GM23248 (cell line): ENCODE measurements around the gene PTK7. TPM values are rescaled to one million over a fixed set of nuclear protein-coding genes. Genes with fewer than 3 reads are reported as not detected.

Experiments used
- DNase-seq: peaks from one replicate; pipeline ENCODE4 v3.0.0-alpha.2; 2015
- H2AFZ ChIP-seq: fragments of 200-600 bp; sonication (generic); 2 replicates; pipeline ENCODE4 v1.6.1; 2016; ENCODE audit warnings: antibody characterized with exemption
- H3F3A ChIP-seq: fragments of 200-600 bp; sonication (generic); 2 replicates; pipeline ENCODE4 v1.6.1; 2016; ENCODE audit warnings: mild to moderate bottlenecking, antibody characterized with exemption, mixed run types; ENCODE audit not compliant: insufficient read depth
- H3K27ac ChIP-seq: fragments of 200-600 bp; sonication (generic); 2 replicates; pipeline ENCODE4 v1.5.1; 2016; ENCODE audit warnings: mild to moderate bottlenecking
- H3K27me3 ChIP-seq: fragments of 200-600 bp; sonication (generic); replicated peaks from 2 replicates; pipeline ENCODE4 v1.6.1; 2016; ENCODE audit warnings: mild to moderate bottlenecking; ENCODE audit not compliant: insufficient read depth
- H3K36me3 ChIP-seq: fragments of 200-600 bp; sonication (generic); 2 replicates; pipeline ENCODE4 v1.6.1; 2016; ENCODE audit warnings: low read depth, mild to moderate bottlenecking
- H3K4me1 ChIP-seq: fragments of 200-600 bp; sonication (generic); 2 replicates; pipeline ENCODE4 v1.6.1; 2016; ENCODE audit warnings: mild to moderate bottlenecking; ENCODE audit not compliant: insufficient read depth
- H3K4me2 ChIP-seq: fragments of 200-600 bp; sonication (generic); one replicate; pipeline ENCODE4 v1.6.1; 2016; ENCODE audit warnings: mild to moderate bottlenecking; ENCODE audit not compliant: unreplicated experiment
- H3K4me3 ChIP-seq: fragments of 200-600 bp; sonication (generic); 2 replicates; pipeline ENCODE4 v1.5.1; 2016; ENCODE audit warnings: mild to moderate bottlenecking
- H3K79me2 ChIP-seq: fragments of 200-600 bp; sonication (generic); 2 replicates; pipeline ENCODE4 v1.6.1; 2016; ENCODE audit warnings: mild to moderate bottlenecking; ENCODE audit not compliant: insufficient read depth
- H3K9ac ChIP-seq: fragments of 200-600 bp; sonication (generic); 2 replicates; pipeline ENCODE4 v1.6.1; 2016; ENCODE audit warnings: mild to moderate bottlenecking
- H3K9me2 ChIP-seq: fragments of 200-600 bp; sonication (generic); 2 replicates; pipeline ENCODE4 v1.6.1; 2016; ENCODE audit warnings: mixed run types, mild to moderate bottlenecking, moderate library complexity; ENCODE audit not compliant: insufficient read depth
- H3K9me3 ChIP-seq: fragments of 200-600 bp; sonication (generic); one replicate; pipeline ENCODE4 v1.6.1; 2017; ENCODE audit warnings: low read depth
- H4K20me1 ChIP-seq: fragments of 200-600 bp; sonication (generic); 2 replicates; pipeline ENCODE4 v1.6.0; 2016; ENCODE audit not compliant: insufficient read depth
- EZH2 ChIP-seq: fragments of 200-600 bp; sonication (generic); IDR thresholded peaks from 2 replicates; pipeline ENCODE4 v1.6.1; 2018; ENCODE audit warnings: antibody characterized with exemption, mild to moderate bottlenecking; ENCODE audit not compliant: insufficient read depth, poor library complexity, severe bottlenecking
- EZH2phosphoT487 ChIP-seq: fragments of 200-600 bp; sonication (generic); IDR thresholded peaks from 2 replicates; pipeline ENCODE4 v1.6.1; 2018; ENCODE audit warnings: antibody characterized with exemption, moderate library complexity, mild to moderate bottlenecking, low read depth; ENCODE audit not compliant: insufficient read depth
- WGBS, 2 experiments: methylation state at CpG; one replicate each; pipeline ENCODE4 v1.1.6; 2015 to 2017; ENCODE audit warnings: low lambda C conversion rate in 2 of 2, low coverage in 1 of 2; ENCODE audit errors: missing lambda C conversion rate in 2 of 2; 5-methylcytosine and 5-hydroxymethylcytosine counted together
- in situ Hi-C: fragments of 300-500 bp; cut with MboI; formaldehyde crosslinking; loops from 2 replicates; pipeline ENCODE4 v1.15.0; 2020
- polyA plus RNA-seq: library from polyadenylated mRNA; unstranded; fragments of >200 nt; fragmentation: Nextera tagmentation; extraction: Ambion mirVana; gene quantifications from 2 replicates; pipeline ENCODE4 v1.2.1, GENCODE V29; 2016
- total RNA-seq: library from RNA; depleted of rRNA; stranded (reverse); fragments of >200 nt; shearing (Covaris generic); gene quantifications from 2 replicates; pipeline ENCODE4 v1.2.3, GENCODE V29; 2014

PTK7 gene
- total and polyA plus RNA-seq, 2 experiments from 2014 or later, result 110 to 146 TPM

DNA sequence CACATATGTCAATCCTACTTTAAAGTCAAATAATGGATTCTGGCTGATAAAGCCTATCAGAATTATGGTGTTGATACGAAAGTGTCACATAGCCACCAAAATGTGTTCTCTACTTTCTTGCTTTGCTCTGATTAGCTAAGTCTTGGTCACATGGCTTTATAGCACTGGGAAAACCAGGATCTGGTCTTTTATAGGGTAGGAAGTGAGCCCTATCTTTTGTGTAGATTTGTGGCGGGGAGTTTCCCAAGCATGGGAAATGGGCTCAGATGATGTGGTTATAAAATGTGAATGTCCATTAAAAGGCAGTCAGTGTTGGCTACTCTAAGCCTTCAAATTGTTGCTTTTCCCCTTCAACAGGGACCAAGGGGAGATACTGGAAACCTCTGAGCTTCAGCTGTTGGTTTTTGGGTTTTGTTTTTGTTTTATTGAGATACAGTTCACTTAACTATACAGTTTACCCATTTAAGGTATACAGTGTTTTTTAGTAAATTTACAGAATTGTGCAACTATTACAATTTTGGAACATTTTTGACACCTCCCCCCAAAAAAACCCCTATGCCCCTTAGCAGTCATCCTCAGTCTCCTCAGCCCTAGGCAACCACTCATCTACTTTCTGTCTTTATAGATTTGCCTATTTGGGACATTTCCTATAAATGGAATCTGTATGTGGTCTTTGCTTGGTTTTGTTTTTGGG is 42.5 kb upstream of the PTK7 start:
- H3K4me3 ChIP-seq, result no peak overlapping the region

DNA sequence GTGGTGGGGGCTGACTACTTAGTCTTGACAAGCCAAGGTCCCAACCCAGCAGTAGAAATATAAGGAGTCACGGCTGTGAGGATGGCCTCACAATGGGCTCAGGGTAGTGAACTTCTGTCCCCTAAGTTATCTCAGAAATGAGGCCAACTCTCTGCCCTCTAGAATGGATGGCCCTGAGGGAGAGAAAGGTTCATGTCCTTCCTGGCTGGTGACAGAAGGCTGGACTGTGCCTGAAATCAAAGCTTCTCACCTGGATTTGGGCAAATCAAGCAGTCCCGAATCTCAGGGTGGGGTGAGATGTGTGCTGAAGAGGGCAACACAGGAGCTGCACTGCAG is 42.0 kb upstream of the PTK7 start:
- DNase-seq, result no peak
- H3K9me3 ChIP-seq, result no peaks in the 10 kb centered on the region
- no peaks in the 10 kb centered on the region for H3K27me3 ChIP-seq
- peaks cover 40% of the 10 kb centered on the region; the same call in 1 of the 2 replicates for H3F3A ChIP-seq
- no peak overlapping the region for H3K4me2 ChIP-seq
- H3K4me3 ChIP-seq, result no peak overlapping the region
- in situ Hi-C loops, result no loop called here
- no peaks in the 10 kb centered on the region for H4K20me1 ChIP-seq
- H3K9me2 ChIP-seq, result no peaks in the 10 kb centered on the region
- no peaks in the 10 kb centered on the region for H3K79me2 ChIP-seq
- no peak overlapping the region for H3K27ac ChIP-seq
- H3K9ac ChIP-seq, result no peak overlapping the region
- peaks cover 15% of the 10 kb centered on the region; the same call in 1 of the 2 replicates for H3K36me3 ChIP-seq
- H3K4me1 ChIP-seq, result no peaks in the 10 kb centered on the region
- TF ChIP-seq EZH2phosphoT487 (no peak), EZH2 (no peak)
- 75 to 78% methylated on average over 2 of the region's 2 CpGs for WGBS, 2 experiments
- H2AFZ ChIP-seq, result no peak overlapping the region

More for the DNA sequence above, 42.5 kb upstream of the PTK7 start:
- WGBS, 2 experiments, result 93% methylated on average over 2 of the region's 2 CpGs
- Histone ChIP-seq H3K27me3 (no peaks in the 10 kb centered on the region), H3K79me2 (no peaks in the 10 kb centered on the region), H3F3A (peaks cover 40% of the 10 kb centered on the region; the same call in 1 of the 2 replicates), H3K27ac (no peak overlapping the region), H4K20me1 (no peaks in the 10 kb centered on the region), H3K36me3 (peaks cover 19% of the 10 kb centered on the region; the same call in 1 of the 2 replicates), H2AFZ (no peak overlapping the region), H3K4me1 (no peaks in the 10 kb centered on the region), H3K9me3 (no peaks in the 10 kb centered on the region), H3K9ac (no peak overlapping the region), H3K4me2 (no peak overlapping the region), H3K9me2 (no peaks in the 10 kb centered on the region)
- in situ Hi-C loops, result no loop called here
- TF ChIP-seq EZH2 (no peak), EZH2phosphoT487 (no peak)
- DNase-seq, result no peak

DNA sequence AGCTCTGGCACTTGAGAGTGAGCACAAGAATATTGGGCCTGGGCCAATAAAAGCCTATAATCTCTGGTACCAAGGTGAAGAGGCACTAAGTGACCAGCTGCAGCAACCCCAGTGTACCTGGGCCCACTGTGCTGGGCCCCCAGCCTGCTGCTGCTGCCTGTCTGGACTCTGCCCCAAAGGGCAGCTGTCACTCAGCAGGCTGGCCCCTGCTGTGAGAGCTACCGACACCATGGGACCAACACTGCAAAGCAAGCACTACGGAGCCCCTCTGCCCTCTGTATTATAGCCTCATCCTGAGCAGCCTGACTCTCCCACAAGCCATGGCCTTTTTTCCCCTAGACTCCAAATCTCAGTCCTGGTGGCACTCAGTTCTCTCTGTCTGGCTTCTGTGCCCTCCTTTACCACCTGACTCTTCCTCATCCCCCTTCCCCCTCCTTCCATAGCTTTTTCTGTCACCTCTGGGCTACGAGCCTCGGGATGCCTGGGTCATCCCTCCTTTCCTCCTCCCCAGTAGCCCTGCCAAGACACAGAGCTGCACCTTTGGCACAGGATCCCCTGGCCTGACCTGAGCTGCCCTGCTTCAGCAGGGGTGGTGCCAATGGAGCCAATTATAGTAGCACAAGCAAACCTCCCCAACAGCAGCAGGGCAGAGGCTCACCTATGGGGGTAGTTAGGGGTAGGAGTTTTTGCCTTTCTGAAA is 40.5 kb upstream of the PTK7 start:
- TF ChIP-seq EZH2phosphoT487 (no peak), EZH2 (no peak)
- no peak overlapping the region for H3K4me3 ChIP-seq
- 66 to 74% methylated on average over 4 of the region's 4 CpGs for WGBS, 2 experiments
- peaks cover 29% of the 10 kb centered on the region; the same call in 1 of the 2 replicates for H3F3A ChIP-seq
- no peaks in the 10 kb centered on the region for H3K27me3 ChIP-seq
- no peak overlapping the region for H3K4me2 ChIP-seq
- no peak overlapping the region for H2AFZ ChIP-seq
- H3K79me2 ChIP-seq, result no peaks in the 10 kb centered on the region
- no peaks in the 10 kb centered on the region for H3K9me2 ChIP-seq
- H3K4me1 ChIP-seq, result no peaks in the 10 kb centered on the region
- H3K9me3 ChIP-seq, result no peaks in the 10 kb centered on the region
- peaks cover 6% of the 10 kb centered on the region; the same call in 1 of the 2 replicates for H3K36me3 ChIP-seq
- no peaks in the 10 kb centered on the region for H4K20me1 ChIP-seq
- in situ Hi-C loops, result no loop called here
- DNase-seq, result no peak
- no peak overlapping the region for H3K27ac ChIP-seq
- no peak overlapping the region for H3K9ac ChIP-seq

DNA sequence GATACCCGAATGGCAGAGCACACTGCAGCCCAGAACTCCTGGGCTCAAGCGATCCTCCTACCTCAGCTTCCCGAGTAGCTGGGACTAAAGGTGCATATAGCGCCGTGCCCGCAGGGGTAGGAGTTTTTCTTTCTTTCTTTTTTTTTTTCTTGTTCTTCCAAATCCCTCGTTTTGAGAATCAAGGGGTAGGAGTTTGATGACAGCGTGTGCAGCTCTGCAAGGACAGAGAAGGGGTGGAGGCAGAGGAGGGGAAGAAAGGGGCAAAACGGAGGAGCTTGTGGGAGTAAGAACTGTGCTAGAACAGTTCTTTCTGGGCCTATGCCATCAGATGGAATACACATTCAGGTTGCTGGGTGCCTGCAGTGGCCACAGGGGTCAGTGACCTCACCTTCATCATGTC is 39.4 kb upstream of the PTK7 start:
- DNase-seq, result no peak
- no peaks in the 10 kb centered on the region for H3K9me2 ChIP-seq
- H3K4me1 ChIP-seq, result no peaks in the 10 kb centered on the region
- 92 to 93% methylated on average over 9 of the region's 9 CpGs for WGBS, 2 experiments
- H3K4me3 ChIP-seq, result no peak overlapping the region
- no peak overlapping the region for H3K4me2 ChIP-seq
- no peaks in the 10 kb centered on the region; the same call in 1 of the 2 replicates for H3K36me3 ChIP-seq
- H4K20me1 ChIP-seq, result no peaks in the 10 kb centered on the region
- TF ChIP-seq EZH2phosphoT487 (no peak), EZH2 (no peak)
- in situ Hi-C loops, result no loop called here
- H3F3A ChIP-seq, result peaks cover 26% of the 10 kb centered on the region; the same call in 1 of the 2 replicates
- no peaks in the 10 kb centered on the region for H3K27me3 ChIP-seq
- no peaks in the 10 kb centered on the region for H3K79me2 ChIP-seq
- H3K9me3 ChIP-seq, result no peaks in the 10 kb centered on the region
- H3K9ac ChIP-seq, result no peak overlapping the region
- no peak overlapping the region for H3K27ac ChIP-seq
- no peak overlapping the region for H2AFZ ChIP-seq
